WERI-Rb-1 (cell line): ENCODE measurements around the gene BARHL1.
"Not testable (repeated sequence)": the region's sequence is repeated elsewhere in the genome, so short reads cannot be mapped to it uniquely, and the experiment has no call there.

Source experiments
- DNase-seq: peaks from one replicate; pipeline ENCODE4 v3.0.0-alpha.2; 2020
- H3K27ac ChIP-seq: fragments of 250-450 bp; sonication (Bioruptor Pico); 2 replicates; pipeline ENCODE4 v1.5.1; 2020; ENCODE audit warnings: mild to moderate bottlenecking, moderate library complexity
- H3K27me3 ChIP-seq: fragments of 250-450 bp; sonication (Bioruptor Pico); 2 replicates; pipeline ENCODE4 v1.5.1; 2021; ENCODE audit warnings: mild to moderate bottlenecking, low read depth, moderate library complexity; ENCODE audit not compliant: insufficient read depth, severe bottlenecking
- H3K36me3 ChIP-seq: fragments of 250-450 bp; sonication (Bioruptor Pico); 2 replicates; pipeline ENCODE4 v1.5.1; 2020; ENCODE audit warnings: mild to moderate bottlenecking, moderate library complexity
- H3K4me3 ChIP-seq: 2 replicates; pipeline ENCODE4 v1.5.1; 2011; ENCODE audit warnings: low read depth, mild to moderate bottlenecking, control low read depth, low read length
- H3K9me3 ChIP-seq: fragments of 250-450 bp; sonication (Bioruptor Pico); 2 replicates; pipeline ENCODE4 v1.5.1; 2021; ENCODE audit warnings: mild to moderate bottlenecking, moderate library complexity; ENCODE audit not compliant: severe bottlenecking
- CTCF ChIP-seq: IDR thresholded peaks from 2 replicates; pipeline ENCODE4 v1.5.1; 2011; ENCODE audit warnings: low read depth, mild to moderate bottlenecking, control low read depth, inconsistent platforms, low read length

The BARHL1 gene

GRCh38 chr9:132557159-132557558 lies 25.2 kb upstream of the BARHL1 start:
- H3K27ac ChIP-seq: no peak overlapping the region
- TF ChIP-seq CTCF: no peak
- H3K9me3 ChIP-seq: peaks cover 13% of the 10 kb centered on the region
- no peaks in the 10 kb centered on the region for H3K27me3 ChIP-seq
- DNase-seq: no peak
- no peak overlapping the region for H3K4me3 ChIP-seq
- H3K36me3 ChIP-seq: no peaks in the 10 kb centered on the region

DNA sequence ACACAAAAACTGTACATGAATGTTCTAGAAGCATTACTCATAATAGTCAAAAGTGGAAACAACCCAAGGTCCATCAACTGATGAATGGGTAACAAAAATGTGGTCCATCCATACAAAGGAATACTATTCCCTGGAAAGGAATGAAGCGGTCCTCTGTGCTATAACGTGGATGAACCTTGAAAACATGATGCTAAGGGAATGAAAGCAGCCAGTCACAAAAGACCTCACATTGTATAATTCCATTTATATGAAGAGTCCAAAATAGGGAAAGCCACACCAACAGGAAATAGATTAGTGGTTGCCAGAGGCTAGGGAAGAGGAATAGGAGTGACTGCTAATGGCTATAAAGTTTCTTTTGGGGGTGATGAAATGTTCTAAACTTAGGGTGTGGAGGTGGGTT lies 22.7 kb upstream of the BARHL1 start:
- Histone ChIP-seq H3K27me3 (no peaks in the 10 kb centered on the region), H3K4me3 (no peak overlapping the region), H3K27ac (peak overlapping the region; percentile 79), H3K9me3 (peaks cover 4% of the 10 kb centered on the region), H3K36me3 (no peaks in the 10 kb centered on the region)
- no peak for DNase-seq
- TF ChIP-seq CTCF: no peak

- H3K27me3 ChIP-seq: no peaks in the 10 kb centered on the region
- no peak for TF ChIP-seq CTCF
- H3K27ac ChIP-seq: peak overlapping the region; percentile 79
- H3K4me3 ChIP-seq: peak overlapping the region; percentile 27
- H3K36me3 ChIP-seq: no peaks in the 10 kb centered on the region
- peaks cover 4% of the 10 kb centered on the region for H3K9me3 ChIP-seq
- peak; percentile 90 for DNase-seq
Measured at GRCh38 chr9:132560616-132561202, 21.7 kb upstream of the BARHL1 start.

GRCh38 chr9:132562306-132562573 lies 20.2 kb upstream of the BARHL1 start:
- no peaks in the 10 kb centered on the region for H3K27me3 ChIP-seq
- no peak for TF ChIP-seq CTCF
- no peak for DNase-seq

GRCh38 chr9:132564526-132564925 lies 17.9 kb upstream of the BARHL1 start:
- no peak overlapping the region for H3K4me3 ChIP-seq
- no peak for DNase-seq
- H3K27ac ChIP-seq: peak overlapping the region; percentile 3; the same call in 1 of the 2 replicates
- H3K36me3 ChIP-seq: no peaks in the 10 kb centered on the region
- H3K9me3 ChIP-seq: peaks cover 1% of the 10 kb centered on the region
- TF ChIP-seq CTCF: no peak
- no peaks in the 10 kb centered on the region for H3K27me3 ChIP-seq

More at GRCh38 chr9:132562306-132562573, 20.2 kb upstream of the BARHL1 start:
- H3K9me3 ChIP-seq: peaks cover 4% of the 10 kb centered on the region
- no peak overlapping the region for H3K27ac ChIP-seq
- H3K4me3 ChIP-seq: no peak overlapping the region
- H3K36me3 ChIP-seq: no peaks in the 10 kb centered on the region

GRCh38 chr9:132568787-132569186 lies 13.6 kb upstream of the BARHL1 start:
- H3K27ac ChIP-seq, H3K27me3 ChIP-seq, H3K9me3 ChIP-seq, DNase-seq, H3K4me3 ChIP-seq, H3K36me3 ChIP-seq: not testable (repeated sequence)
